GM12801 (cell line): Measurements from ENCODE around the gene KRTAP9-4.
"Not testable (repeated sequence)": the region's sequence is repeated elsewhere in the genome, so short reads cannot be mapped to it uniquely, and the experiment has no call there.

ENCODE experiments used
- CTCF ChIP-seq: IDR thresholded peaks from one replicate; pipeline ENCODE4 v1.5.1; 2011; ENCODE audit warnings: control low read depth; ENCODE audit not compliant: insufficient read length; ENCODE audit errors: extremely low read depth

The KRTAP9-4 gene

GRCh38 chr17:41275648-41276190, 26.2 kb downstream of the KRTAP9-4 start, which contains the start of gene KRTAP9-7:
Gene KRTAP9-7 (plus strand): TSS chr17:41275698. CDS start chr17:41275698, 0 bp downstream.
- TF ChIP-seq CTCF = not testable (repeated sequence)

- TF ChIP-seq CTCF = no peak
Measured at GRCh38 chr17:41278176-41278955, 28.9 kb downstream of the KRTAP9-4 start.

- TF ChIP-seq CTCF = no peak
Measured at GRCh38 chr17:41284043-41284442, 34.6 kb downstream of the KRTAP9-4 start.

- TF ChIP-seq CTCF = no peak
Measured at GRCh38 chr17:41284546-41284945, 35.1 kb downstream of the KRTAP9-4 start.

GRCh38 chr17:41287050-41287449, 37.6 kb downstream of the KRTAP9-4 start:
- no peak for TF ChIP-seq CTCF

- TF ChIP-seq CTCF = no peak
Measured at GRCh38 chr17:41294016-41294415, 44.5 kb downstream of the KRTAP9-4 start.

GRCh38 chr17:41296846-41297245, 47.4 kb downstream of the KRTAP9-4 start:
- TF ChIP-seq CTCF = no peak
